CD4-positive, alpha-beta T cell treated with Interleukin-15 for 4 hours (primary cell): ENCODE data around the gene UGT1A3.
"Not testable (repeated sequence)": the region's sequence is repeated elsewhere in the genome, so short reads cannot be mapped to it uniquely, and the experiment has no call there.

Experiments used
- DNase-seq: peaks from one replicate; pipeline ENCODE4 v3.0.0-alpha.2; 2020; ENCODE audit warnings: low spot score

The UGT1A3 gene

GRCh38 chr2:233707940-233708644, 20.8 kb upstream of the UGT1A3 start:
- DNase-seq: no peak

GRCh38 chr2:233708942-233709341, 19.9 kb upstream of the UGT1A3 start:
- no peak for DNase-seq

- peak; percentile 54 for DNase-seq
Observed at GRCh38 chr2:233711312-233712008, 17.4 kb upstream of the UGT1A3 start.

- DNase-seq: no peak
Observed at GRCh38 chr2:233712611-233713261, 16.1 kb upstream of the UGT1A3 start, which contains the start of gene UGT1A5. Gene UGT1A5, plus strand, starts transcription at chr2:233712907. Its CDS starts 85 bp downstream, at chr2:233712992.

GRCh38 chr2:233713262-233713615, 15.6 kb upstream of the UGT1A3 start:
- DNase-seq: no peak

GRCh38 chr2:233714121-233714520, 14.7 kb upstream of the UGT1A3 start:
- no peak for DNase-seq

- no peak for DNase-seq
Observed at GRCh38 chr2:233718552-233718951, 10.3 kb upstream of the UGT1A3 start, which contains the start of gene UGT1A4. Gene UGT1A4, plus strand, starts transcription at chr2:233718736. Its CDS starts 85 bp downstream, at chr2:233718821.

- DNase-seq: not testable (repeated sequence)
Observed at GRCh38 chr2:233736868-233737653, 8.2 kb downstream of the UGT1A3 start.

- DNase-seq: no peak
Observed at GRCh38 chr2:233740870-233741269, 12.0 kb downstream of the UGT1A3 start.

GRCh38 chr2:233743464-233744259, 14.8 kb downstream of the UGT1A3 start:
- no peak for DNase-seq

GRCh38 chr2:233745073-233745755, 16.4 kb downstream of the UGT1A3 start:
- DNase-seq: no peak

GRCh38 chr2:233745838-233746237, 17.0 kb downstream of the UGT1A3 start:
- DNase-seq: not testable (repeated sequence)

- no peak for DNase-seq
Observed at GRCh38 chr2:233746475-233747282, 17.8 kb downstream of the UGT1A3 start.

GRCh38 chr2:233747283-233747544, 18.4 kb downstream of the UGT1A3 start:
- no peak for DNase-seq

- not testable (repeated sequence) for DNase-seq
Observed at GRCh38 chr2:233750689-233751088, 21.8 kb downstream of the UGT1A3 start.

GRCh38 chr2:233751212-233752009, 22.6 kb downstream of the UGT1A3 start:
- not testable (repeated sequence) for DNase-seq

- no peak for DNase-seq
Observed at GRCh38 chr2:233754872-233755611, 26.2 kb downstream of the UGT1A3 start.

- no peak for DNase-seq
Observed at GRCh38 chr2:233756429-233757081, 27.7 kb downstream of the UGT1A3 start.
